Measurements from ENCODE around the gene PPIE.

PPIE gene

GRCh38 chr1:39805385-39805784 lies 66.7 kb downstream of the PPIE start:
- no peak for DNase-seq (ENCODE audit: low read depth)

- DNase-seq (ENCODE audit: low read depth): no peak
Observed at GRCh38 chr1:39808784-39809517, 70.3 kb downstream of the PPIE start.

GRCh38 chr1:39812913-39813312 lies 74.2 kb downstream of the PPIE start:
- no peak for DNase-seq (ENCODE audit: low read depth)

Data from fibroblast of the conjunctiva (primary cell).